ENCODE results near the gene SDCBP2.

The SDCBP2 gene

GRCh38 chr20:1317545-1318255, 11.2 kb downstream of the SDCBP2 start:
- Histone ChIP-seq H3K36me3 (no peaks in the 10 kb centered on the region), H3K9me3 (ENCODE audit: severe bottlenecking) (no peaks in the 10 kb centered on the region), H3K4me3 (ENCODE audit: low read depth, low read length) (no peak overlapping the region), H3K27ac (no peak overlapping the region), H3K27me3 (ENCODE audit: insufficient read depth, low read depth, severe bottlenecking) (no peaks in the 10 kb centered on the region)
- TF ChIP-seq CTCF (IDR thresholded peaks at IDR 0.05; ENCODE audit: low read depth, low read length), result no peak
- DNase-seq, result no peak

GRCh38 chr20:1315804-1316203, 13.1 kb downstream of the SDCBP2 start:
- Histone ChIP-seq H3K4me3 (ENCODE audit: low read depth, low read length) (no peak overlapping the region), H3K9me3 (ENCODE audit: severe bottlenecking) (no peaks in the 10 kb centered on the region), H3K27me3 (ENCODE audit: insufficient read depth, low read depth, severe bottlenecking) (no peaks in the 10 kb centered on the region), H3K36me3 (no peaks in the 10 kb centered on the region), H3K27ac (no peak overlapping the region)
- no peak for TF ChIP-seq CTCF (IDR thresholded peaks at IDR 0.05; ENCODE audit: low read depth, low read length)
- no peak for DNase-seq

GRCh38 chr20:1313236-1313964, 15.5 kb downstream of the SDCBP2 start:
- TF ChIP-seq CTCF (IDR thresholded peaks at IDR 0.05; ENCODE audit: low read depth, low read length), result peak; percentile 89
- Histone ChIP-seq H3K27ac (no peak overlapping the region), H3K27me3 (ENCODE audit: insufficient read depth, low read depth, severe bottlenecking) (no peaks in the 10 kb centered on the region), H3K36me3 (no peaks in the 10 kb centered on the region), H3K9me3 (ENCODE audit: severe bottlenecking) (no peaks in the 10 kb centered on the region), H3K4me3 (ENCODE audit: low read depth, low read length) (peak overlapping the region; percentile 25)
- DNase-seq, result peak; percentile 83

- TF ChIP-seq CTCF (IDR thresholded peaks at IDR 0.05; ENCODE audit: low read depth, low read length), result no peak
- DNase-seq, result no peak
- Histone ChIP-seq H3K27me3 (ENCODE audit: insufficient read depth, low read depth, severe bottlenecking) (no peaks in the 10 kb centered on the region), H3K36me3 (no peaks in the 10 kb centered on the region), H3K9me3 (ENCODE audit: severe bottlenecking) (no peaks in the 10 kb centered on the region), H3K4me3 (ENCODE audit: low read depth, low read length) (peak overlapping the region; percentile 25; the same call in 1 of the 2 replicates), H3K27ac (no peak overlapping the region)
These were observed 16.1 kb downstream of the SDCBP2 start for GRCh38 chr20:1312904-1313235.

GRCh38 chr20:1312308-1312707, 16.6 kb downstream of the SDCBP2 start:
- Histone ChIP-seq H3K27me3 (ENCODE audit: insufficient read depth, low read depth, severe bottlenecking) (no peaks in the 10 kb centered on the region), H3K36me3 (no peaks in the 10 kb centered on the region)

More at GRCh38 chr20:1312308-1312707, 16.6 kb downstream of the SDCBP2 start:
- TF ChIP-seq CTCF (IDR thresholded peaks at IDR 0.05; ENCODE audit: low read depth, low read length), result no peak
- Histone ChIP-seq H3K4me3 (ENCODE audit: low read depth, low read length) (no peak overlapping the region), H3K9me3 (ENCODE audit: severe bottlenecking) (no peaks in the 10 kb centered on the region), H3K27ac (no peak overlapping the region)
- DNase-seq, result no peak
